GM21423 (cell line): ENCODE measurements around the gene EIF2S2.
"Not testable (repeated sequence)": the region's sequence is repeated elsewhere in the genome, so short reads cannot be mapped to it uniquely, and the experiment has no call there.

Experiments
- ATAC-seq: cut with Tn5 transposase; IDR thresholded peaks from one replicate; pipeline ENCODE4 v1.9.1; 2021; ENCODE audit warnings: mild to moderate bottlenecking, moderate library complexity; ENCODE audit not compliant: unreplicated experiment

Gene EIF2S2

GRCh38 chr20:34111702-34112599 is at the start of gene EIF2S2:
Gene EIF2S2 (minus strand): TSS chr20:34112243. CDS start chr20:34112110, 133 bp downstream.
- peak; percentile 91 for ATAC-seq

GRCh38 chr20:34157697-34158096 is 45.7 kb upstream of the EIF2S2 start:
- ATAC-seq, result not testable (repeated sequence)

GRCh38 chr20:34155836-34156235 is 43.8 kb upstream of the EIF2S2 start:
- ATAC-seq, result no peak

GRCh38 chr20:34153169-34153568 is 41.1 kb upstream of the EIF2S2 start:
- not testable (repeated sequence) for ATAC-seq

GRCh38 chr20:34152073-34152472 is 40.0 kb upstream of the EIF2S2 start:
- not testable (repeated sequence) for ATAC-seq

- ATAC-seq, result no peak
These were observed 38.4 kb upstream of the EIF2S2 start for GRCh38 chr20:34150306-34151000.

- ATAC-seq, result no peak
These were observed 33.3 kb upstream of the EIF2S2 start for GRCh38 chr20:34145280-34145819.

GRCh38 chr20:34143951-34144350 is 31.9 kb upstream of the EIF2S2 start:
- ATAC-seq, result no peak

GRCh38 chr20:34142121-34142520 is 30.1 kb upstream of the EIF2S2 start:
- ATAC-seq, result no peak

GRCh38 chr20:34141293-34141692 is 29.2 kb upstream of the EIF2S2 start:
- no peak for ATAC-seq

GRCh38 chr20:34135525-34136275 is 23.7 kb upstream of the EIF2S2 start:
- not testable (repeated sequence) for ATAC-seq

GRCh38 chr20:34133365-34133860 is 21.4 kb upstream of the EIF2S2 start:
- ATAC-seq, result not testable (repeated sequence)

- not testable (repeated sequence) for ATAC-seq
These were observed 20.9 kb upstream of the EIF2S2 start for GRCh38 chr20:34132943-34133342.

GRCh38 chr20:34132491-34132890 is 20.4 kb upstream of the EIF2S2 start:
- not testable (repeated sequence) for ATAC-seq

- ATAC-seq, result no peak
These were observed 19.4 kb upstream of the EIF2S2 start for GRCh38 chr20:34131491-34131890.

- no peak for ATAC-seq
These were observed 17.6 kb upstream of the EIF2S2 start for GRCh38 chr20:34129518-34130162.

GRCh38 chr20:34127792-34128191 is 15.7 kb upstream of the EIF2S2 start:
- ATAC-seq, result no peak

- no peak for ATAC-seq
These were observed 12.6 kb upstream of the EIF2S2 start for GRCh38 chr20:34124469-34125249.

GRCh38 chr20:34123309-34123708 is 11.3 kb upstream of the EIF2S2 start:
- no peak for ATAC-seq
